GM19025 (cell line): ENCODE data around the gene LRRTM3.

Experiments
- ATAC-seq: cut with Tn5 transposase; IDR thresholded peaks from one replicate; pipeline ENCODE4 v1.9.1; 2021; ENCODE audit warnings: mild to moderate bottlenecking, low read depth, moderate library complexity; ENCODE audit not compliant: unreplicated experiment

Gene LRRTM3

GRCh38 chr10:66925896-66926715, at the start of gene LRRTM3:
TSS of gene LRRTM3 (plus strand) at chr10:66926036.
- ATAC-seq: peak; percentile 100

- ATAC-seq: no peak
These were observed 48.5 kb upstream of the LRRTM3 start for GRCh38 chr10:66877361-66877760.

GRCh38 chr10:66880292-66880691, 45.5 kb upstream of the LRRTM3 start:
- ATAC-seq: no peak

- ATAC-seq: no peak
These were observed 45.0 kb upstream of the LRRTM3 start for GRCh38 chr10:66880826-66881225.

GRCh38 chr10:66881814-66882213, 44.0 kb upstream of the LRRTM3 start:
- no peak for ATAC-seq

- no peak for ATAC-seq
These were observed 43.6 kb upstream of the LRRTM3 start for GRCh38 chr10:66882271-66882670.

- ATAC-seq: no peak
These were observed 39.0 kb upstream of the LRRTM3 start for GRCh38 chr10:66886848-66887247.

- no peak for ATAC-seq
These were observed 37.6 kb upstream of the LRRTM3 start for GRCh38 chr10:66888237-66888636.

GRCh38 chr10:66892871-66893270, 33.0 kb upstream of the LRRTM3 start:
- ATAC-seq: no peak

- no peak for ATAC-seq
These were observed 15.2 kb upstream of the LRRTM3 start for GRCh38 chr10:66910671-66911070.

- no peak for ATAC-seq
These were observed 9.8 kb upstream of the LRRTM3 start for GRCh38 chr10:66916030-66916429.

- no peak for ATAC-seq
These were observed 8.7 kb upstream of the LRRTM3 start for GRCh38 chr10:66917104-66917503.

GRCh38 chr10:66919248-66919647, 6.6 kb upstream of the LRRTM3 start:
- no peak for ATAC-seq

- ATAC-seq: no peak
These were observed 1.0 kb upstream of the LRRTM3 start for GRCh38 chr10:66924674-66925345.

- ATAC-seq: no peak
These were observed 463 bp upstream of the LRRTM3 start for GRCh38 chr10:66925373-66925772.

- no peak for ATAC-seq
These were observed 1.0 kb downstream of the LRRTM3 start for GRCh38 chr10:66926841-66927240.

- ATAC-seq: no peak
These were observed 1.6 kb downstream of the LRRTM3 start for GRCh38 chr10:66927251-66927935.

GRCh38 chr10:66927971-66928770, 2.3 kb downstream of the LRRTM3 start:
- ATAC-seq: no peak

GRCh38 chr10:66928776-66929175, 2.9 kb downstream of the LRRTM3 start:
- ATAC-seq: no peak

GRCh38 chr10:66929375-66929774, 3.5 kb downstream of the LRRTM3 start:
- no peak for ATAC-seq
